Activated CD4-positive, alpha-beta T cell treated with anti-CD3 and anti-CD28 coated beads, Interleukin-2, amount 50 U/mL, for 16 hours (primary cell): ENCODE measurements around the gene CCDC85C.
A peak's percentile ranks its signal among the peaks of the same experiment; 100 is the strongest.

Experiments
- DNase-seq: peaks from one replicate; pipeline ENCODE4 v3.0.0-alpha.2; 2020

Gene CCDC85C

DNA sequence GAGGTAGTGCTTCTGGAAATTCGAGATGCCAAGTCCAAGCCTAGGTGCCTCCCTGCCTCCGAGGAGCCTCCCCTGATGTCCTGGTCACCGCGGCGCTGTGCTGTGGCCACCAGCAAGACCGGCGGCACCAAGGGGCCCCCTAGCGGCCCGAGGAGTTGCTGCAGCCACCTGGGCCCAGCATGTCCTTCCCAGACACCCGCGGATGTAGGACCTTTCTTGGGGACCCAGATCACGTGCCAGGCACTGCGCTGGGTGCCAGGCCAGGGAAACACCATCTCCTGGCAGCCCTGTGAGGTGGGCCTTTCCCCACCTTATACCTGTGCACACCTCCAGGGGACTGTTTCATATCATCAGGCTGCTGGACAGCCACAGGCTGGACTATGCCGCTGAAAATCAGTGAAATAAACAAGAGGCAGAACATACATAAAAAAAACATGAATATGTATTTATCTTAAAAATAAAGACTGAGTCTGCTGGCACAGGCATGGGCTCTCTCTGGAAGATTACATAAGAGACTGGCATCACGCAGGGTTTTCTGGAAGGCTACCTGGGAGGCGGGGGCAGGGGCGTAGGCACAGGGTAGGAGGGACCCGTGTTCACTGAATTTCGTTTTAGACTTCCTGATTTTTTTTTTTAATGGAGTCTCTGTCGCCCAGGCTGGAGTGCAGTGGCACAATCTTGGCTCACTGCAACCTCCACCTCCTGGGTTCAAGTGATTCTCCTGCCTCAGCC lies 25.0 kb upstream of the CCDC85C start:
- DNase-seq = peak; percentile 61

DNA sequence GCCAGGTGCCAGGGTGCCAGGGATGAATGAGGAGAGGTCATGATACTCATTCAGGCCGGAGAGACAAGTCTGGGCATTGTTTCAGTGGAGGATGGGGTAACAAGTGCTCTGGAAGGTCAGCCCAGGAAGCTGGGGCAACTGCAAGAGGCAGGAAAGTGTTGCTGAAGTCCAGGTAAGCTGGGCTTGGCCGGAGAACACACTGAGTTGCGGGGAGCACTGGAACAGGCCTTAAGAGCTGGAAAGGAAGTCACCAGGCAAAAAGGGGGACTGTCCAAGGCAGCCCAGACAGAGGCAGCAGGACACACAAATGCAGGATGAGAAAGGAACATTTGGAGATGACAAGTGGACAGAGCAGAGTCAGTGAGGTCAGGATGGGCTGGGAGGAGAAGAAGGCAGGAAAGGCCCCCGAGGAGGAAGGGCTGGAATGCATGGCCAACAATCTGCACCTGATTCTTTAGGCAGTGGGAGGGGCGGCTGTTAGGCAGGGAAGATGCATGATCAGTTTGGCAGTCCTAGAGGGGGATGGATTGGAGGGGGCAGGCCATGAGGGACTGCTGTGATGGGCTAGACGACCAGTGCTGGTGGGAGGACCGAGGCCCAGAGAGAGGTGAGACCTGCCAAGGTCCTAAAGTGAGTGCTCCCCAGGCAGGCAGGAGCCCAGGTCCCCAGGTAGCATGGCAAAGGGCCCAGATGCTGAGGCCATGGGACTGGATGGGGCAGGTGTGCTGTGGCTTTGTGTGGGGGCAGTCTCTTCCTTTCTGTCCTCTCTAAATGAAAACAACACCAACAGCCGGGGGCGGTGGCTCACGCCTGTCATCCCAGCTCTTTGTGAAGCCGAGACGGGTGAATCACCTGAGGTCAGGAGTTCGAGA lies 23.7 kb upstream of the CCDC85C start:
- DNase-seq = no peak

DNA sequence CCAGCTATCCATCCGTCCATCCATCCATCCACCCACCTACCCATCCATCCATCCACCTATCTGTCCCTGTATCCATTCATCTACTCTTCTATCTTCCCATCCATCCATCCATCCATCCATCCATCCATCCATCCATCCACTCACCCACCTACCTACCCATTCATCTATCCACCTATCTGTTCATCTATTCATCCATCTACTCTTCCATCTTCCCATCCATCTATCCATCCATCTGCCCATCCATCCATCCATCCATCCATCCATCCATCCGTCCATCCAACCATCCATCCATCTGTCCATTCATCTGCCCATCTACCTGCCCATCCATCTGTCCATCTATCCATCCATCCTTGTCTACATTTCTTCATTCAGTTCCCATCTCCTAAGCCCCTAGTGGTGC lies 23.1 kb upstream of the CCDC85C start:
- DNase-seq = no peak

DNA sequence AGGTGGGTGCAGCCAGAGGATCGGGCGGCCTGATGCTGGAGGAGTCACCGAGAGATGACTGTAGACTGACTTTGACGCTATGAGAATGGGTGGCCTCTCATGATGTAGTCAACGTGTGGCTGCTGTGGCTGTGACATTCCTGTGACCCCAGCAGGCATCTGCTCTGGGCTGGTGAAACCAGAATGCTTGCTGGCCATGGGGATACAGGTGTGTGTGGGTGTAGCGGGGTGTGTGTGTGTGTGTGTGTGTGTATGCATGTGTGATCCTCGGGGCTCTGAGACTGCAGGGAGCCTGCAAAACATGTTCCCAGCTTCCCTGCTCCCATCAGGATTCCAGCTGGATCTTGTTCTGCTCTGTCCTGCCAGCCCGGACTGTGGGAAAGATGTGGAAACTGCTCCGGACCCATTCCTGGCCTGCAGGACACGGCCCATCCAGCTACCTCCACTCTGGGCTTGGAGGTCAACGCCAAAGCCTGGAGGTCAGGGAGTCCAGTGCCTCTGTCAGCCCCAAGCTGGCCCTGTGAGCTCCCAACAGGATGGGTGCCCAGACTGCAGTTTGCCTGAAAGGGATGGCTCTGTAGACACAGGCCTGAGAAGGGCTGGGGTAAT lies 22.1 kb upstream of the CCDC85C start:
- DNase-seq = no peak

DNA sequence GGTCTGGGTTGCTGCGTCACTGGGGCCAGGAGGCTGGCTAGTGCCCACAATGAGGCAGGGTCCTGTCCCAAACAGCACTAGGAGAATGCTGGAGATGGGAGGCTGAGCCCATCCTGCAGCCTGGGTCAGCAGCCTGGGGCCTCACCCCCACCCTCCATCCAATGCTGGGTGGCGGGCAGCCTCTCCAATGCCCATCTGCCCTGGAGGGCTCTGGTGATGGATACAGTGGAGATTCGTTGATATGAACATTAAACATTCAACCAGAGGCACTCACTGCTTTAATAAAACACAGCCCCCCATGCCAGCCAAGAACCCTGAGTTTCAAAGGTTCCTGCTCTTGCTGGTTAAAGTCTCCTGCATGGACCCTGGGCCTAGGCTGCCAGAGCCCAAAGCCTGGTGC lies 21.5 kb upstream of the CCDC85C start:
- no peak for DNase-seq

DNA sequence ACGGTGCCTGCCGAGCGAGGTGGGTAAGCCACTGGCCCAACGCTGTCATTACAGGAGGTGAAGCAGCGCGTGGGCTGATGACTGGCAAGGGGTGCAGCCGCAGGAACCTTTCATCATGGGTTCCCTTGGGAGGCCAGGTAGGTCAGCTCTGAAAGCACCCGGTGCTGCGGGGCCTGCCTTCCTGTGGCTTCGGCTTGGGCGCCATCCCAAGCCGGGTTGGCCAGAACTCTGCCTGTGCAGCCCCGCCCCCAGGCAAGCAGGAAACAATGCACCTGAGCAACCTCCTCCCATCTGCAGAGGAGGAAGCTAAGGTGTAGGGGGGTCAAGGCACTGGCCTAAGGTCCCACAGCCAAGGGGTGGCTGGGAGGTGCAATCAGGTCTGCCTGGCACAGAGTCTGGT lies 21.0 kb upstream of the CCDC85C start:
- no peak for DNase-seq

DNA sequence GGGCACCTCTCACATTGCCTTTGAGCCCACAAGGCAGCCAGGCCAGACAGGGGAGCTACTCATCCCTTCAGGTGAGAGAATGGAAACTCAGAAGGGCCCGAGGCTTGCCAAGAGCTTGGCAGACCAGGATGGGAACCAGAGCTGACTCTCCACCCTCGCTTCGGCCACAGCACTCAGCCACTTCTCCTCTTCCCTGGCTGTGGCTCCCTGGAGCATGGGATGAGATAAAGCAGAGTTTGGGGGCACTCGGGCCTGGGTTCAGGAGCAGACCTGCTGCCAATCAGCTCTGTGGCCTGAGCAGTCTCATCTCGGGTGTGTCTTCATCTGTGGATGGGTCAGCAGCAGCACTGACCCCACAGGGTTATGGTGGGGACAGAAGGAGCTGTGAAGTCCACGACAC lies 20.0 kb upstream of the CCDC85C start:
- DNase-seq = no peak

DNA sequence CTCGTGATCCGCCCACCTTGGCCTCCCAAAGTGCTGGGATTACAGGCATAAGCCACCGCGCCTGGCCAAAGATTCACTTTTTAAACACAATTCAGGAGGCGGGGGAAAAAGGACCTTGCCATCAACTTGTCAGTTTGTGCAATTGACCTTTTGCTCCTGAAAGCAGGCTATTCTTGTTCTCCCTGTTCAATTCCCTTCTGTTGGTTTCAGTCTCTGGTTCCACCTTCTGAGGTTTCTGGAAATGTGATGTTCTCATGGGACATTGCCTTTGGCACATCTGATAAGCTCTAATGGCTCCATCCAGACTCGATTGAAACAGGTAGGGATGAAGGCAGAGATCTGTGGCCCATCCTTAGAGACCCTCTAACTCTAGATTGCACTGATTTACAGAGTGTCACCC lies 17.9 kb upstream of the CCDC85C start:
- no peak for DNase-seq

DNA sequence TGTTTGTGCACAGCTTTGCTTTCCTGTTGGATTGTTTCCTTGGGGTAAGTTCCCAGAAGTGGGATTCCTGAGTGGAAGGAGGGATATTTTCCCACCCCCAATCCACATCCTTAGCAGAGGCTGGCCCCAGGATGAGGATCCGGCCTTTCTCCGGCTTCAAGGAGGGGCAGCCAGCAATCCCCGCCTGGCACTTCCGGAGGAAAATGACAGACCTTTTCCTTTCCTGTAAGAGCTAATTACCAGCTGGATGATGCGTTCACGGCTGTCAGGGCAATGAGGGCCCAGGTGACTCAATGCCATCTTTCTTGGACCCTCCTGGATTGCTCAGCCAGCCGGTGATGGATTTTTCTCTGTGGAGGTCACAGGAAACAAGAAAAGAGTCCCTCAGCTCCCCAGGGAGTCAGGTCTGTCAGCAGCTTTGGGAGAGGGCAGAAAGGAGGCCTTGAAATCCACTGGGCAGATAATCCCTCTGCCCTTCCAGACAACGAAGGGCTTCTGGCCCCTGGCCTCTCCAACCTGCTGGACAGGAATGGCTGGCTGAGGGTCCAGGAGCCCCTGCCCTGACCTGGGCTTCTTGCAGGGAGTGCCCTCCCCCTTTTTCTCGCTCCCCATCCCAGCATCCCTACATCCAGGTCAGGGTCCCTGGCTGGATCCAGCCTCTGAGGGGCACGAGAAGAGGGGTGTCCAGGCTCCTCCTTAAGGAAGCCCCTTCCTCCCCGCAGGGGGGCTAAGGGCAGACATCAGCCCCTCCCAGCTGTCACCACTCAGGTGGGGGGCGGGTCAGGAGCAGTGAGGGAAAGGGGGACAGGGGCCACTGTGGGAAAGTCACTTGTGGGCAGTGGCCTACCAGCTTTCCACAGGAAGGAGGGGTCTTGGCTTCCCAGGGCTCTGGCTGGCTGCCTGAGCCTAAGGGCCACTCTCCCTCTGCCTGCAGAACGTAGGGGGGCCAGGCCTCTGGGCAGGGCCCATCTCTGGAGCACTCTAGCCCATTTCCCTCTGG lies 16.1 kb upstream of the CCDC85C start:
- DNase-seq = no peak

DNA sequence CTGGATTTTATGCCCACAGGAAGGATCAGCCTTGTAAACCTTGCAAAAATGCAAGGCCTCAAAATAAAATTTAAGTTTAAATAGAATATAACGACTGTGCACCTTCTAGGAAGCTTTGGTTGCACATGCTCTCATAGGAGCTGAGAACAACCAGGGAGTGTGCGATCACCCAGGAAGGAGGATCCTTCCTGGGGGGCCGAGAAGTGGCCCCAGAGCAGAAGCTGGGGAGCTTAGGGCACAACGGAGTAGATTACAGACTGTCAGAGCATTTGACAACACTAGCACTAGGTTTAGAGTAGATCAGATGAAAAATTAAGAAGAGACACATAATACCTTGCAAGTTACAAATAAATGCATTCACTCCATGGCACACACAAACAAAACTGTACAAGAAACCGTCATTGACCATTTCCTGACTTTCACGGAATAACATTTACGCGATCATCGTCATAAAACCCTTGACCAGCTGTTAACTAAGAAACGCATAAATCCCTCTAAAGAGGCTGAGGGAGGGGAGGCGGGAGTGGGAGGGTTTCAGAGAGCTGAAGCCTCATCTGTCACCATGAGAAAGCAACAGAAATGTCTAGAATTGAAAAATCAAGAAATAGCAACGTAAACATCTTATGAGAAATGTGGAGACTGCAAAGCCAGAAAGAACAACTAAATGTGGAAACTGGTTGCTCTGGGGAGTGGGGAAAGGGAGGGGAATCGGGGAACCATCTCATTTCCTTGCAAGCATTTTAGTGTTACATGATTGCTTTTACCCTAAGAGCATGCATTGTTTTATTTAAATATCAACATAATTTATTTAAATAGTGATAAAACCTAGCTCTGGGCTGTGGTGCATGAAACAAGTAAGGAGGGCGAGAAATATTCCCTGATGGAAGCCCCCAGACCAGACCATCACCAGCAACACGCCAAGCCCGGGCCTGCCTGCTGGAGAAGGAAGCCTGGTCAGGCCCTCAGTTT lies 13.1 kb upstream of the CCDC85C start:
- DNase-seq = no peak

DNA sequence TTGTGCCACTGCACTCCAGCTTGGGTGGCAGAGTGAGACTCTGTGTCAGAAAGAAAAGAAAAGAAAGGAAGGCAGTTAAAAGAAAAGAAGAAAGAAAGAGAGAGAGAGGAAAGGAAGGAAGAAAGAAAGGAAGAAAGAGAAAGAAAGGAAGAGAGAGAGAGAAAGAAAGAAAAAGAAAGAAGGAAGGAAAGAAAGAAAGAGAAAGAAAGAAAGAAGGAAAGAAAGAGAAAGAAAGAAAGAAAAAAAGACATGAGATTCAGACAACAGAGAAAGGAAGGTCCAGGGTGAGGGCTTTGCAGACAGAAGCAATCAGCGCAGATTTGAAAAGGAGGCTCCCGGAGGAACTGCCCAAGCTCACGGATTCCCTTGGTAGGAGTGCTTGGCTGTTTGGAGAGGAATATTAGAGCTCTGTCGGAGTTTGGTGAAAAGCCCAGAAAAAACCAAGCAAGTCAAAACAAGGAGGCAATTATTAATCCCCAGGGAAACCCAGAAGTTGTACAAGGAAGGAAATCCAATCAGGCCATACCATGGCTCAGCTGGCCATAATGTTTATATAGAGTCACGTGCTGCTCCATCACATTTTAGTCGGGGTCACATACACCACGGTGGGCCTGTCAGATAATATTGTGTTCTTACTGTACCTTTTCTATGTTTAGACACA lies 11.6 kb upstream of the CCDC85C start:
- DNase-seq = no peak

DNA sequence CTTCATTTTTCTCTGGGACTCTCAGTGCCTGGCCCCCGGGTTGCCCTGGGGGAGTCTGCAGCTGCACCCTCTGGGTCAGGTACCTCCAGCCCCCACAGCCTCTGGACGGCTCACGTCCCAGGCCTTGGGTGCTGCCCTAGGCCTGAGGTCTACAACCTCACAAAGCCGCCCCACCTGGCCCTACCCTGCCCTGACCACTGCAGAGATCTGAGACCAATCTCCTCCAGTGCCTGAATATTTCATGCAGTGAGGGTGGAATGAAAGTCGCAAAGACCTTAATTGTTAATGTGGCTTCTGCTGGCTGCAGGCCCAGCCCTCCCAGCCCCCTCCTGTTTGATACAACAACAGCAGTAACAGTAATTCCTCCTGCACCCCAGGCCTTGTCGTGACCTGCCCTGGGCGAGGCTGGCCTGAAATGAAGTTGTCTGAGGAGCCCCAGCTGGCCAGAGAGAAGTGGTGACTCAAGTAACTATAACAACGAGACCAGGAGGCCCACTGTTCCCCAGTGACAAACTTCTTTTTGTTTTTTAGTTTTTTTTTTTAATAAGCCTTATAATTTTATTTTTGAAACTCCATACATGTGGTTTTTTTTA lies 8.8 kb upstream of the CCDC85C start:
- DNase-seq = no peak

DNA sequence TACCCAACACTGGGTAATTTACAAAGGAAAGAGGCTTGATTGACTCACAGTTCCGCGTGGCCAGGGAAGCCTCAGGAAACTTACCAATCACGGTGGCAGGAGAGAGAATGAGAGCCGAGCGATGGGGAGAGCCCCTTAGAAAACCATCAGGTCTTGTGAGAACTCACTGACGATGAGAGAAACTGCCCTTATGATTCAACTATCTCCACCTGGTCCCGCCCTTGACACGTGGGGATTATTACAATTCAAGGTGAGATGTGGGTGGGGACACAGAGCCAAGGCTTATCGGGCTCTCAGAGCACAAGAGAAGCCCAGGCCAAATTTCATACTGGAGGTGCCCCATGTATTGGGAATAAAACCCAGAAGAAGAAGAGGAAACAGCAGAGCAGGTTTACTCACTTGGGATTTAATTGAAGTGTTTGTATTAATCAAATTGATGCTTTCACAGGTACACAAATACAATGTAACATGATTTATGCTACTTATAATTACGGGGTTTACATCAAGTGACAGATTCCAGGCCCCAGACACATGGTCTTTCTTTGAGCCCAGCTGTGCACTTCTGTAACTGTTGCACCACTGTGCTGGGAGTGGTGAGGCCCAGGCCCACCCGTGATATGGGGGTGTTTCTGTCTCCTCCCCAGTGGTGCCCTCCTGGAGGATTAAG lies 8.2 kb upstream of the CCDC85C start:
- no peak for DNase-seq

DNA sequence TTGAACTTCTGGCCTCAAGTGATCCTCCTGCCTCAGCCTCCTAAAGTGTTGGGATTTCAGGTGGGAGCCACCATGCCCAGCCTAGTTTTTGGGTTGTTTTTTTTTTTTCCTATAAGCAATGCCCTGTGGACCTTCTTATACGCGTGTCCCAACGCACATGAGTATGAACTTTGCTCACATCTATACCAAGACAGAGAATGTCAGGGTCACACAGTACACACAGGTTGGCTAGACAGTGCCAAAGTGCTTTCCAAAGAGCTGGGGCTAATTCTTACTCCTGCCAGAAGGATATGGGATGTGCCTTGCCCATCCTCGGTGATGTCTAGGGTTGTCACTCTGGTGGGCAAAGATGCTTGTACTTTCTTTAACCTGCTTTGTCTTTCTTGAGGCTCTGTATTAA lies 7.6 kb upstream of the CCDC85C start:
- DNase-seq = no peak

DNA sequence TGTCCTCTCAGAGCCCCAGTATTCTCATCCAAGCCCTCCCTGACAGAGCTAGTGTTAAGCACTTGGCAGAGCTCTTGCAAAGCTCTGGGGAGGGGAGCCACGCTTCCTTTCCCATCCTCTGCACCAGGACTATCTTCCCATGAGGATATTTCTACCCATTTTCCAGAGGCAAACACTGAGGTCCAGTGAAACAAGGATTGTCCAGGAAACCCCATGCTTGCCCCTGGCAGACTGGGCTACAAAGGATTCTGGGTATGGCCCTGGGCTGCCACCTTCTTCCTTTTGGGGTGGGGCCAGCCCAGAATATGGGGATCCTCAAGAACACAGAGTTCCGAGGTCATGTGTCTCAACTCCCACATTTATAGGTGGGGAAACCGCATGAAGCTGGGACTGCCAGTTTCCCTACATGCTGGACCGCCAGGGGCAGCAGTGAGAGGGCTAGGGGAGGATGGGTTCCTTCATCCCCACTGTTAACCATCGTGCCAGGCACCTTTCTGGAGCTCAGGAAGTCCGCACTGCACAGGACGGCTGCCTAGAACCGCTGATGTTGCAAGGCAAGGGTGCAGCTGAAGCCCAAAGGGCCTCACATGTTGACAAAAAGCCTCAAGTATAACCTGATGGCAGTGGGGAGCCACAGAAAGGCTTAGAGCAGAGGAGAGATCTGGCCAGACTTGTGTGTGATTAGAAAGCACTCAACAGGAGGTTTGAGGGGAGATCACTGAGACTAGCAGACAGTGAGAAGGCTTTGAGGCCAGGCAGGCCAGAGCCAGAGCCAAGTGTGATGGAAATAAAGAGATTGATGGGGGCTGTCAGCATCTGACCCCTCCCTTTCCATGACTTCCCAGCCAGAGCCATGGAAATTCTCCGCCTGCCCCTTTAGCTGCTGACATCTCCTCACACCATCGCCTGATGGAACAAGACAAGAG lies 5.5 kb upstream of the CCDC85C start:
- no peak for DNase-seq

DNA sequence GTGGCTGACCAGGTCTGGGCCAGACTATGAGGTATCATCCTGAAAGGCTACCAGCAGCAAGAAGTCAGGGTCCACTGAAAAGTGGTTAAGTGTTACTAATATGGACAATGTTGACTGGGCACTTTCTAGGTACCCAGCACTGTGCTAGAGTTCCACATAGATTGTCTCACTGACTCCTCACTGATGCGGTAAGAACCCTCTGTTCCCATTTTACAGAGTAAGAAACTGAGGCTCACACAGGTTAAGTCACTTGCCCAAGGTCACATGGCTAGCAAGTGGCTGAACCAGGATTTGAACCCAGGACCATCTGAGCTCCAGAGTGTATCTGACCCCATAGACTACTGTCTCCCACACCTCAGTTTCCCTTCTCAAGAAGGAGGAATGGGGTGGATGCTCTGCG lies 4.6 kb upstream of the CCDC85C start:
- no peak for DNase-seq

DNA sequence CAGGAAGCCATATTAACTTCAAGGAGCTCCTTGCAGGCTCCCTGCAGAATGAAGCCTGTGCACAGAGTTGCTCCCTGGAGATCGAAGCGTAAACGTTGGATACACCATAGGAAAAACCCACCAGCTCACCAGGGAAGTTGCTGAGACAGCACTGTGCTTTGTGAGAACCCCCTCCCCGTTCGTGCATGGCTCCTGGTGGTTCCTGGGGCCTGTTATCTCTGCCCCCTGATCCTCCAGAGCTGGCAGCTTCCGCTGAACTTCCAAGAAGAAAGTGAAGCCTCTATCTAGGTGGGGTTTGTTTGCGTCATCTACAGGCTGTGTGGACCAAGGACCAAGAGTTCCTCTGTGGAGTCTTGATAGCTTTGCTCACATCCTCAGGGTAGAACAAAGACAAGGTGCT lies 2.4 kb upstream of the CCDC85C start:
- no peak for DNase-seq

DNA sequence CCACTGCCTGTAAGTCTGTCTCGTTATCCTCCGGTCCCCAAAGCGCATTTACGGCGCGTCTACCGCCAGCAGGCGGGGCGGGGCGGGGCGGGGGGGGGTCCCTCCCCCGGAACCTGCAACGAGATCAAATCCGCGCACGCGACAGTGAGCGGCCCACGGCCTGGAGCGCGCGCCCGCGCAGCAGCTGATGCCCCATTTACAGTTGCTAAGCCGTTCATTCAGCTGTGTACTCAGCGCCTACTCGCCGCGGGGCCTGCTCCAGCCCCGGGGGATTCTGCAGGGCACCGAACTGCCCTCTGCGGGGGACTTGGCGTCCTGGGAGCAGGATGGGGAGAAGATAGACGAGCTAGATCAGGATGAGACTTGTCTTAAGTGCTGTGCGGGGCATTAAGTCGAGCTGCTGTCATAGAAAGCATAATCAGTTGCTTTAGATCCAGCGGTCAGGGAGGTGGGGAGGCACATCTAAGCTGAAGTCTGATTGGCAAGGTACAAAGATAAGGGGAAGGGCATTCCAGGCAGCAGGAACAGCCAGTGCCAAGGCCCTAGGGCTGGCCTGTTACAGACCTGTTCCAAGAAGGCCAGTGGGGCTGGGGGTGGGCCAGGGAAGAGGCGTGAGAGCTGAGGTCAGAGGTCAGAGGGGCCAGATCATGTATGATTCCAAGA lies 1.4 kb upstream of the CCDC85C start:
- peak; percentile 57 for DNase-seq
